HG03196 (cell line): ENCODE measurements around the gene SEMA3C.

Experiments used
- ATAC-seq: cut with Tn5 transposase; IDR thresholded peaks from one replicate; pipeline ENCODE4 v1.9.1; 2021; ENCODE audit not compliant: unreplicated experiment

Gene SEMA3C

GRCh38 chr7:80890426-80891258, 28.2 kb downstream of the SEMA3C start:
- ATAC-seq = no peak

GRCh38 chr7:80889525-80889924, 29.3 kb downstream of the SEMA3C start:
- no peak for ATAC-seq

- no peak for ATAC-seq
Measured at GRCh38 chr7:80885757-80886156, 33.1 kb downstream of the SEMA3C start.

DNA sequence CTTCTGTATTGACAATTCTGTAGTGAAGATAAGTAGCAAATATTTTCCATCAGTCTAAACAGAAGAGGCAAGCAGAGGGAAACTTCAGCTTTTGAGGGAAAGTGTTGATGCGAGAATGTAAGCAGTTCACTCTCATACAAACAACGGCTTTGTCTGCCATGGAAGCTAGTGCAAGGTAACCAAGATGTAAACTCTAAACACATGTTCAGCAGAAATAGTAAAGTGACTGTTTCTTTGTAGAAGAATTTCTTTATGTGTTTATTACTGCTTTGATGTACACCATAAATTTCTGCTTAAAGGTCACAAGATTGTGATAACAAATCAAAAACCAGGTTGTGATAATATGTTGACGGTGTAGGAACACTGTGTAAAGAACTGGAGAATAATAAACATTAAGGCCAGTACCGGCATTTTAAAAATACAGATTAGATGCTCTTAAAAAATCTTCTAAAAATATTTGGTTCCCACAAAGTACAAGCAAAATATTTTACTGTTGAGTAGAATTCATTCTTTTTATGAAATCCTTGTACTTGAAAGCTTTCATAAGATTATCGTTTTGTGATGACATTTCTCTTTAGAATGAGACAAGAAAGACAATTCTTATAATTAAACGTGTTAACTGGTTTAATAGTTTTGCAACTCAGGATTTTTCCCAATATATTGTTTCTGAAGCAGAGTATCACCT, 34.2 kb downstream of the SEMA3C start:
- ATAC-seq = no peak

- no peak for ATAC-seq
Measured at GRCh38 chr7:80883154-80884025, 35.5 kb downstream of the SEMA3C start.

DNA sequence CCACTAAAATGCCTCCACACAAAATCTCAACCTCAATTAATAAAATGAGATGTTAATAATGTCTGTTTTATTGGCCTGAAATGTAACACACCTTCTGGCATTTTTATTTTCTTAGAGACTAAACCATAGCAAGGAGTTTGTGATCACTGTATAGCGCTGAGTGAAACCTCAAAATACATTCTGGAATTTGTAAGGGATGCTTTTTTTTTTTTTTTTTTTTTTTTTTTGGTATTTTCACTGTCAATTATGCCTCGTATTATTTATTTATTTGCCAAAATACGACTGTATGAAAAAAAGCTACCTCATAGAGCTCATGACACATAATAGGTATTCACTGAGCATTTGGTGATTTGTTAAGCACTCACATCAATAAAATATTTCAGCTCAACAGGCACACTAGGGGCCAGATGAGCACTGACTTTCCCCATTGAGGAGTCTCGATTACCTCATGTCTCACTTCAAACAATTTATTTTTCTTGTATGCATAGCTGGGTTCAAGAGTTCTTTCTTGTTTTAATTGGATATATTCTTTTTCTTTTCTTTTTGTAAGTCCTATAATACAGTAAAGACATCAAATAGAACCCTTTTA, 36.5 kb downstream of the SEMA3C start:
- no peak for ATAC-seq

- ATAC-seq = no peak
Measured at GRCh38 chr7:80881351-80881900, 37.4 kb downstream of the SEMA3C start.

- ATAC-seq = no peak
Measured at GRCh38 chr7:80879849-80880248, 39.0 kb downstream of the SEMA3C start.

DNA sequence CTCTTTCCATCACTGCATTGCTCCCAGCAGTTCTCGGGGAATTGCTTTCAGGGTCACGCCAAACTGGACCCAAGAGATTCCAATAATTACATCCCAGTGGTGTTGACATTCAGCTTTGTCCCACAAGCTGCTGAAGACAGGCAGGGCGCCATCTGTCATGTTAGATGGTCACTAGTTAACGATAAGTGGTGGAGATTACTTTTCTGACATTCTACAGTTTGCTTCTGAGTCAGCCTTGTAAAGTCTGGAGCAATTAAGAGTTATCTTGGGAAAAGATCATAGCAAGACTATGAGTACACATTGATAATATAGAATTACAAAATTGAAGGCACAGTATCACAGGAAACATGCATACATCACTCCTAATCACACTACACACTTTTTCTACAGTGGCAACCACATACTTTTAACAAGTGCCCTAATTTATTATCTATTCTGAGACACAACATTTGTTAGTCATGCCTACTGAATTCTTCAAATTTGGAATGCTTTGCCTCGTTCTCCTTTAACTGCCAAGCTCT, 41.9 kb downstream of the SEMA3C start:
- ATAC-seq = no peak

GRCh38 chr7:80875537-80876120, 43.2 kb downstream of the SEMA3C start:
- no peak for ATAC-seq

GRCh38 chr7:80873140-80873539, 45.7 kb downstream of the SEMA3C start:
- ATAC-seq = no peak

- ATAC-seq = no peak
Measured at GRCh38 chr7:80871228-80871627, 47.6 kb downstream of the SEMA3C start.

DNA sequence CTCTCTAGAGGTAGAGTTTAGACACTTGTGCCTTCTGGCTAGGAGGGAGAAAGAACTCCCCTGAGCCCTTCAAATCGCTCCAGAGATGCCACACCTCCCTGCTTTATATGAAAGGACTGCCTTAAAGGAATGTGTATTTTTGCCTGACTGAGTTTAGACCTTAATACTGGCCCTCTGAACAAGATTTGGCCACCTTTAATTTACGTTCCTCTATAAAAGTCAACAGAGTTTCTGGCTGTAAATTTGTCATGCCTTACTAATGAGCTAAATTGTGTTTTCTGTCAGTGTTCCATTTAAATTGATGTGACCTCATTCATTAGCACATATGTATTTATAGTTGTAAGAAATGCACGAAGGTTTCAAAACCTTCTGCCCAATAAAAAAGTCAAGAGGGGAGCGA, 48.0 kb downstream of the SEMA3C start:
- no peak for ATAC-seq

GRCh38 chr7:80869821-80870751, 48.8 kb downstream of the SEMA3C start:
- ATAC-seq = no peak

GRCh38 chr7:80869106-80869784, 49.6 kb downstream of the SEMA3C start:
- ATAC-seq = no peak

DNA sequence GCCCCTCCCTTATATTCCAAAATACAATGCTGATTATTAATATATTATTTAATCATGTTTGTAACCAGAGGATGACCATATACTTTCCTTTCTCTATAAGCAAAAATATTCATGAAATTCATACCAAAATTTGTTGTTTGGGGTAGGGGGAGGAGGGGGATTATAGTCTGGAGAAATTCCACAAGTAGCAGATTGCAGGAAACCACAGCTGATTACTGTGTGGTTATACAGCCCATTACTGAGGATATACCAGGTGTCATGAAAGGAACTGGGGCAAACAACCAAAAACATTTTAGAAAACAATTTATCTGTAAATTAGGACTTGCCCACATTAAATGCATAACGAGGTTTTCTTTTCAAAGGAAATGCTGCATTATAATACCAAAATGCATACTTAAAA, 50.3 kb downstream of the SEMA3C start:
- ATAC-seq = no peak

DNA sequence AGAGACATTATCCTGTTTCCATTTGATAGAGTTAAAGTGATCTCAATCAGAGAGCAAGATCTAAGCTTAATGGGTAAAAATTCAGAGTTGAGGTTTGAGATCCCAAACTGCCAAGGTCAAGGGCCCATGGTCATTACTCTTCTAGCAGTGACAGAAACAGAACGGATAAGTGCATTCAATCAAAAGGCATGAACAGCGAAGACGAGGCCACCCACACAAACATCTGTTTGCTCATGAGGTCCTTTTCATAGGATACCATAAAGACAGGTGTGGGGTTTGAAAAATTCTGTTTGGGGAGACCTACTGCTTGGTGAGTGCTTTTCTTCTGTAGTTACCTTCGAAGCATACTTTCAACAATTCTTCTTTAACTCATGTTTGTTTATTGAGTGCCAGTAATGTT, 58.3 kb downstream of the SEMA3C start:
- no peak for ATAC-seq

- no peak for ATAC-seq
Measured at GRCh38 chr7:80859272-80859970, 59.4 kb downstream of the SEMA3C start.
